CD4-positive, alpha-beta memory T cell (primary cell): ENCODE measurements around the gene FUT2. TPM values are rescaled to one million over a fixed set of nuclear protein-coding genes. Genes with fewer than 3 reads are reported as not detected.
A peak's percentile ranks its signal among the peaks of the same experiment; 100 is the strongest.

ENCODE experiments used
- CTCF ChIA-PET: fragments of 350-600 bp; sonication (Branson Sonifier 250); formaldehyde crosslinking; loops from one replicate; lab custom pipeline; 2021; ENCODE audit warnings: inconsistent platforms; ENCODE audit not compliant: partially characterized antibody; lab: Charles Lee
- POLR2A ChIA-PET: fragments of 350-600 bp; sonication (Branson Sonifier 250); formaldehyde crosslinking; loops from one replicate; lab custom pipeline; 2021; ENCODE audit not compliant: partially characterized antibody; lab: Charles Lee
- DNase-seq, 5 donors: peaks; one replicate each; pipeline versions ENCODE4 v3.0.0 to v3.0.0-alpha.2; 2020 to 2022; ENCODE audit warnings: mixed read lengths in 1 of 5
- H3K27ac ChIP-seq: one replicate; pipeline ENCODE4 v1.7.0; 2013; ENCODE audit warnings: low read depth, low read length
- H3K27me3 ChIP-seq: 2 replicates; pipeline ENCODE4 v1.7.0; 2013; ENCODE audit warnings: mild to moderate bottlenecking, low read length, moderate library complexity; ENCODE audit not compliant: insufficient read depth
- H3K36me3 ChIP-seq: 2 replicates; pipeline ENCODE4 v1.7.0; 2013; ENCODE audit warnings: mild to moderate bottlenecking, low read length, moderate library complexity; ENCODE audit not compliant: insufficient read depth
- H3K4me1 ChIP-seq: 2 replicates; pipeline ENCODE4 v1.7.0; 2013; ENCODE audit warnings: mild to moderate bottlenecking, low read length, moderate library complexity; ENCODE audit not compliant: insufficient read depth
- H3K4me3 ChIP-seq, 2 donors: one replicate each; pipeline ENCODE4 v1.7.0; 2013; ENCODE audit warnings: low read length in 2 of 2, mild to moderate bottlenecking in 1 of 2
- H3K9me3 ChIP-seq, 2 donors: one replicate each; pipeline ENCODE4 v1.7.0; 2013; ENCODE audit warnings: low read length in 2 of 2, control low read depth in 1 of 2; ENCODE audit not compliant: control insufficient read depth in 1 of 2
- H3K27ac Mint-ChIP-seq, 7 donors: one replicate each; pipeline ENCODE4 v1.8.0; 2020 to 2021; ENCODE audit warnings: mixed read lengths in 7 of 7, mild to moderate bottlenecking in 6 of 7, inconsistent platforms in 3 of 7, moderate library complexity in 3 of 7
- H3K27me3 Mint-ChIP-seq, 2 donors: one replicate each; pipeline ENCODE4 v1.8.0; 2020 to 2021; ENCODE audit warnings: mixed read lengths in 2 of 2
- H3K36me3 Mint-ChIP-seq, 2 donors: one replicate each; pipeline ENCODE4 v1.8.0; 2020 to 2021; ENCODE audit warnings: mixed read lengths in 2 of 2, inconsistent platforms in 1 of 2, mild to moderate bottlenecking in 1 of 2
- H3K4me1 Mint-ChIP-seq, 4 donors: one replicate each; pipeline ENCODE4 v1.8.0; 2020 to 2021; ENCODE audit warnings: mixed read lengths in 4 of 4, mild to moderate bottlenecking in 1 of 4
- H3K4me3 Mint-ChIP-seq, 8 donors: one replicate each; pipeline ENCODE4 v1.8.0; 2020 to 2021; ENCODE audit warnings: mixed read lengths in 8 of 8, mild to moderate bottlenecking in 7 of 8, moderate library complexity in 6 of 8, inconsistent platforms in 3 of 8
- H3K9me3 Mint-ChIP-seq, 8 donors: one replicate each; pipeline ENCODE4 v1.8.0; 2020 to 2021; ENCODE audit warnings: mixed read lengths in 8 of 8, mild to moderate bottlenecking in 5 of 8, inconsistent platforms in 3 of 8, moderate library complexity in 1 of 8
- intact Hi-C: fragments of 100-400 bp; cut with micrococcal nuclease; formaldehyde crosslinking; loops from one replicate; pipeline ENCODE4 v1.15.1; 2023
- polyA plus RNA-seq, 2 donors: library from polyadenylated mRNA; unstranded; fragments of 300-500 nt; fragmentation: Illumina TruSeq; gene quantifications; one replicate each; pipeline ENCODE4 v1.2.3, GENCODE V29; 2021
- total RNA-seq, 2 experiments: library from RNA; stranded (reverse); gene quantifications; one replicate each; pipeline ENCODE4 v1.2.3, GENCODE V29; 2021

The FUT2 gene
- total and polyA plus RNA-seq, 4 experiments from 2014 or later: 0.11 to 0.59 TPM; not detected in 2

GRCh38 chr19:48698046-48698445, 2.3 kb downstream of the FUT2 start:
- no peak overlapping the region for H3K4me3 Mint-ChIP-seq
- no peaks in the 10 kb centered on the region for H3K36me3 ChIP-seq
- H3K9me3 ChIP-seq: no peaks in the 10 kb centered on the region
- H3K27ac ChIP-seq: no peak overlapping the region
- intact Hi-C loops: no loop called here
- H3K27me3 Mint-ChIP-seq: peaks cover 0 to 8% of the 10 kb centered on the region in 2 donors
- peaks cover 7% of the 10 kb centered on the region for H3K27me3 ChIP-seq
- ChIA-PET CTCF (no interaction called here), POLR2A (no interaction called here)
- H3K36me3 Mint-ChIP-seq: peaks cover 12 to 16% of the 10 kb centered on the region in 2 donors
- H3K4me1 Mint-ChIP-seq: peaks cover 3 to 17% (median 7%) of the 10 kb centered on the region in 4 donors
- H3K4me3 ChIP-seq: no peak overlapping the region
- H3K9me3 Mint-ChIP-seq: peaks cover 0 to 2% (median 0%) of the 10 kb centered on the region in 8 donors
- peaks cover 7% of the 10 kb centered on the region for H3K4me1 ChIP-seq
- H3K27ac Mint-ChIP-seq: no peak overlapping the region
- no peak for DNase-seq

GRCh38 chr19:48702701-48703100, 6.9 kb downstream of the FUT2 start:
- Histone ChIP-seq H3K36me3 (no peaks in the 10 kb centered on the region), H3K27ac (no peak overlapping the region), H3K4me3 (no peak overlapping the region), H3K4me1 (no peaks in the 10 kb centered on the region), H3K9me3 (no peaks in the 10 kb centered on the region), H3K27me3 (no peaks in the 10 kb centered on the region)
- CTCF ChIA-PET: no interaction called here
- peaks cover 0 to 4% of the 10 kb centered on the region in 2 donors for H3K27me3 Mint-ChIP-seq
- H3K4me3 Mint-ChIP-seq: no peak overlapping the region
- POLR2A ChIA-PET: no interaction called here
- H3K9me3 Mint-ChIP-seq: peaks cover 0 to 2% (median 0%) of the 10 kb centered on the region in 8 donors
- peaks cover 30 to 42% of the 10 kb centered on the region in 2 donors for H3K36me3 Mint-ChIP-seq
- intact Hi-C loops: no loop called here
- H3K27ac Mint-ChIP-seq: no peak overlapping the region
- peaks cover 0 to 3% (median 1%) of the 10 kb centered on the region in 4 donors for H3K4me1 Mint-ChIP-seq
- no peak for DNase-seq

- ChIA-PET CTCF (no interaction called here), POLR2A (no interaction called here)
- Histone ChIP-seq H3K4me3 (no peak overlapping the region), H3K9me3 (no peaks in the 10 kb centered on the region), H3K36me3 (no peaks in the 10 kb centered on the region), H3K27ac (no peak overlapping the region), H3K4me1 (no peaks in the 10 kb centered on the region), H3K27me3 (no peaks in the 10 kb centered on the region)
- no peak for DNase-seq
- Mint-ChIP-seq H3K27me3 (no peaks in the 10 kb centered on the region), H3K27ac (no peak overlapping the region), H3K4me1 (peaks cover 0 to 3% (median 1%) of the 10 kb centered on the region in 4 donors), H3K9me3 (peaks cover 0 to 2% (median 0%) of the 10 kb centered on the region in 8 donors), H3K36me3 (peaks cover 30 to 42% of the 10 kb centered on the region in 2 donors), H3K4me3 (no peak overlapping the region)
- intact Hi-C loops: no loop called here
These were observed 7.5 kb downstream of the FUT2 start for GRCh38 chr19:48703316-48703715.

- Mint-ChIP-seq H3K9me3 (peaks cover 0 to 2% (median 0%) of the 10 kb centered on the region in 8 donors), H3K4me1 (peaks cover 2 to 7% (median 4%) of the 10 kb centered on the region in 4 donors), H3K4me3 (no peak overlapping the region), H3K27ac (peak overlapping the region in 1 of 7 donors; percentile 53), H3K27me3 (no peaks in the 10 kb centered on the region), H3K36me3 (peaks cover 31 to 39% of the 10 kb centered on the region in 2 donors)
- ChIA-PET POLR2A (no interaction called here), CTCF (no interaction called here)
- no peaks in the 10 kb centered on the region for H3K36me3 ChIP-seq
- H3K27me3 ChIP-seq: no peaks in the 10 kb centered on the region
- intact Hi-C loops: no loop called here
- H3K9me3 ChIP-seq: no peaks in the 10 kb centered on the region
- DNase-seq: no peak
- H3K4me1 ChIP-seq: no peaks in the 10 kb centered on the region
- no peak overlapping the region for H3K27ac ChIP-seq
- no peak overlapping the region for H3K4me3 ChIP-seq
These were observed 9.7 kb downstream of the FUT2 start for GRCh38 chr19:48705431-48705830.

- no peak for DNase-seq
- H3K9me3 ChIP-seq: no peaks in the 10 kb centered on the region
- peaks cover 21 to 25% of the 10 kb centered on the region in 2 donors for H3K36me3 Mint-ChIP-seq
- peaks cover 10% of the 10 kb centered on the region for H3K4me1 ChIP-seq
- no peak overlapping the region for H3K4me3 ChIP-seq
- no peaks in the 10 kb centered on the region for H3K36me3 ChIP-seq
- H3K27ac Mint-ChIP-seq: no peak overlapping the region
- no peaks in the 10 kb centered on the region for H3K27me3 Mint-ChIP-seq
- H3K27ac ChIP-seq: no peak overlapping the region
- POLR2A ChIA-PET: no interaction called here
- H3K4me1 Mint-ChIP-seq: peaks cover 0 to 14% (median 7%) of the 10 kb centered on the region in 4 donors
- CTCF ChIA-PET: no interaction called here
- no peak overlapping the region for H3K4me3 Mint-ChIP-seq
- no peaks in the 10 kb centered on the region for H3K27me3 ChIP-seq
- intact Hi-C loops: no loop called here
- H3K9me3 Mint-ChIP-seq: no peaks in the 10 kb centered on the region
These were observed 12.7 kb downstream of the FUT2 start for GRCh38 chr19:48708471-48708870.

- Mint-ChIP-seq H3K4me1 (peaks cover 4 to 34% (median 16%) of the 10 kb centered on the region in 4 donors), H3K27me3 (no peaks in the 10 kb centered on the region), H3K4me3 (peak overlapping the region in 3 of 8 donors; percentile 30 to 73 (median 38)), H3K27ac (peak overlapping the region in 1 of 7 donors; percentile 75), H3K36me3 (peaks cover 5 to 11% of the 10 kb centered on the region in 2 donors), H3K9me3 (no peaks in the 10 kb centered on the region)
- CTCF ChIA-PET: interaction anchor here (1.6 kb wide), 1 partner anchor 10 kb away, joined by 4 read pairs; no protein-coding TSS in a partner anchor
- no peaks in the 10 kb centered on the region for H3K36me3 ChIP-seq
- POLR2A ChIA-PET: interaction anchor here (0.8 to 1.8 kb wide), 2 partner anchors 9 to 28 kb away, joined by 3 to 6 read pairs; no protein-coding TSS in a partner anchor
- intact Hi-C loops: loop anchor here (5.0 kb wide), 1 partner anchor 94 kb away; the partner anchor contains the start of genes FAM83E, RPL18 and SPHK2
- no peaks in the 10 kb centered on the region for H3K27me3 ChIP-seq
- no peaks in the 10 kb centered on the region for H3K9me3 ChIP-seq
- DNase-seq: no peak
- no peak overlapping the region for H3K4me3 ChIP-seq
- no peak overlapping the region for H3K27ac ChIP-seq
- H3K4me1 ChIP-seq: peaks cover 24% of the 10 kb centered on the region
These were observed 15.4 kb downstream of the FUT2 start for GRCh38 chr19:48711106-48711662.

- peak overlapping the region; percentile 63 to 73 for H3K4me3 ChIP-seq
- H3K27me3 Mint-ChIP-seq: no peaks in the 10 kb centered on the region
- H3K36me3 ChIP-seq: no peaks in the 10 kb centered on the region
- intact Hi-C loops: loop anchor here (5.0 kb wide), 1 partner anchor 96 kb away; the partner anchor contains the start of genes FAM83E, RPL18 and SPHK2
- peaks cover 4 to 34% (median 16%) of the 10 kb centered on the region in 4 donors for H3K4me1 Mint-ChIP-seq
- peak overlapping the region; percentile 80 to 94 (median 90) for H3K4me3 Mint-ChIP-seq
- peaks cover 0 to 5% of the 10 kb centered on the region in 2 donors for H3K36me3 Mint-ChIP-seq
- peak overlapping the region; percentile 70 for H3K27ac ChIP-seq
- H3K27ac Mint-ChIP-seq: peak overlapping the region; percentile 57 to 95 (median 74)
- peaks cover 24% of the 10 kb centered on the region for H3K4me1 ChIP-seq
- H3K27me3 ChIP-seq: no peaks in the 10 kb centered on the region
- ChIA-PET CTCF (interaction anchor here (1.0 to 1.6 kb wide), 4 partner anchors 8 to 39 kb away, joined by 3 to 5 read pairs (median 4); no protein-coding TSS in a partner anchor), POLR2A (interaction anchor here (0.9 to 3.0 kb wide), 12 partner anchors 12 to 280 kb away, joined by 3 to 17 read pairs (median 4); partner anchors contain the start of genes CA11, DBP, FUT2 and GYS1)
- DNase-seq: no peak
- H3K9me3 Mint-ChIP-seq: no peaks in the 10 kb centered on the region
- no peaks in the 10 kb centered on the region for H3K9me3 ChIP-seq
These were observed 17.5 kb downstream of the FUT2 start for GRCh38 chr19:48713041-48713863.
